ENCODE results near the gene WDR35.

GRCh38 chr2:19878268-19879046 lies 111.4 kb downstream of the WDR35 start:
- TF ChIP-seq YY1 (IDR thresholded peaks at IDR 0.05) (no peak), CTCF (IDR thresholded peaks at IDR 0.05; ENCODE audit: low read depth, low read length, missing input control) (no peak), RAD21 (IDR thresholded peaks at IDR 0.05) (no peak), REST (IDR thresholded peaks at IDR 0.05) (no peak)
